Naive thymus-derived CD4-positive, alpha-beta T cell (primary cell): ENCODE results near the gene CPXM2. TPM values are rescaled to one million over a fixed set of nuclear protein-coding genes. Genes with fewer than 3 reads are reported as not detected.

Experiments
- ATAC-seq: fragments of 150-1000 bp; cut with Tn5 transposase; 2 replicates; pipeline ENCODE4 v1.10.0; 2021; ENCODE audit warnings: mild to moderate bottlenecking, moderate library complexity
- CTCF ChIA-PET: fragments of 350-600 bp; sonication (Branson Sonifier 250); formaldehyde crosslinking; loops from one replicate; lab custom pipeline; 2021; ENCODE audit warnings: antibody characterized with exemption; lab: Charles Lee
- POLR2A ChIA-PET: fragments of 350-600 bp; sonication (Branson Sonifier 250); formaldehyde crosslinking; loops from one replicate; lab custom pipeline; 2021; ENCODE audit warnings: antibody characterized with exemption, inconsistent platforms; lab: Charles Lee
- DNase-seq, 9 donors: peaks; one replicate each; pipeline versions ENCODE4 v3.0.0 to v3.0.0-alpha.2; 2020 to 2022; ENCODE audit warnings: mixed read lengths in 1 of 9
- H3K27ac ChIP-seq: one replicate; pipeline ENCODE4 v1.7.0; 2013; ENCODE audit warnings: mild to moderate bottlenecking, low read depth, low read length, moderate library complexity
- H3K27me3 ChIP-seq, 2 donors: one replicate each; pipeline ENCODE4 v1.7.0; 2013; ENCODE audit warnings: low read length in 2 of 2, mild to moderate bottlenecking in 2 of 2, moderate library complexity in 2 of 2; ENCODE audit not compliant: control insufficient read depth in 2 of 2, insufficient read depth in 2 of 2
- H3K36me3 ChIP-seq, 3 experiments: 1 replicate in 2 of 3; 2 replicates in 1 of 3; pipeline ENCODE4 v1.7.0; 2013; ENCODE audit warnings: low read length in 3 of 3, mild to moderate bottlenecking in 3 of 3, moderate library complexity in 1 of 3; ENCODE audit not compliant: insufficient read depth in 3 of 3, control insufficient read depth in 2 of 3
- H3K4me1 ChIP-seq, 2 donors: one replicate each; pipeline ENCODE4 v1.7.0; 2013; ENCODE audit warnings: low read length in 2 of 2, mild to moderate bottlenecking in 2 of 2, moderate library complexity in 1 of 2; ENCODE audit not compliant: control insufficient read depth in 2 of 2, insufficient read depth in 2 of 2
- H3K4me3 ChIP-seq: 2 replicates; pipeline ENCODE4 v1.7.0; 2013; ENCODE audit warnings: mild to moderate bottlenecking, low read length
- H3K9me3 ChIP-seq, 3 experiments: 1 replicate in 2 of 3; 2 replicates in 1 of 3; pipeline ENCODE4 v1.7.0; 2013; ENCODE audit warnings: low read length in 3 of 3; ENCODE audit not compliant: control insufficient read depth in 2 of 3
- H3K27ac Mint-ChIP-seq, 9 donors: one replicate each; pipeline ENCODE4 v1.8.0; 2020 to 2022; ENCODE audit warnings: mixed read lengths in 9 of 9, mild to moderate bottlenecking in 8 of 9, moderate library complexity in 5 of 9, inconsistent platforms in 2 of 9
- H3K27me3 Mint-ChIP-seq, 5 donors: one replicate each; pipeline ENCODE4 v1.8.0; 2021 to 2022; ENCODE audit warnings: mixed read lengths in 5 of 5, mild to moderate bottlenecking in 1 of 5
- H3K36me3 Mint-ChIP-seq, 5 donors: one replicate each; pipeline ENCODE4 v1.8.0; 2020 to 2022; ENCODE audit warnings: mixed read lengths in 5 of 5, mild to moderate bottlenecking in 3 of 5, inconsistent platforms in 1 of 5
- H3K4me1 Mint-ChIP-seq, 7 donors: one replicate each; pipeline ENCODE4 v1.8.0; 2020 to 2022; ENCODE audit warnings: mixed read lengths in 7 of 7, mild to moderate bottlenecking in 3 of 7, inconsistent platforms in 1 of 7
- H3K4me3 Mint-ChIP-seq, 10 donors: one replicate each; pipeline ENCODE4 v1.8.0; 2020 to 2022; ENCODE audit warnings: mild to moderate bottlenecking in 10 of 10, mixed read lengths in 10 of 10, moderate library complexity in 6 of 10, inconsistent platforms in 2 of 10
- H3K9me3 Mint-ChIP-seq, 11 donors: one replicate each; pipeline ENCODE4 v1.8.0; 2020 to 2022; ENCODE audit warnings: mixed read lengths in 11 of 11, mild to moderate bottlenecking in 4 of 11, inconsistent platforms in 1 of 11, moderate library complexity in 1 of 11
- intact Hi-C, 2 donors: fragments of 100-400 bp; cut with micrococcal nuclease; formaldehyde crosslinking; loops; one replicate each; pipeline ENCODE4 v1.15.1; 2023
- polyA plus RNA-seq, 2 donors: library from polyadenylated mRNA; unstranded; fragments of 300-500 nt; fragmentation: Illumina TruSeq; gene quantifications; one replicate each; pipeline ENCODE4 v1.2.3, GENCODE V29; 2021
- total RNA-seq, 6 experiments: library from RNA in 5 of 6; stranded (reverse) in 5 of 6; gene quantifications; 1 replicate in 5 of 6; 2 replicates in 1 of 6; pipeline ENCODE4 v1.2.3 and lab custom pipeline; 2021 to 2026

The CPXM2 gene
- total and polyA plus RNA-seq, 7 experiments from 2014 or later, result not detected

DNA sequence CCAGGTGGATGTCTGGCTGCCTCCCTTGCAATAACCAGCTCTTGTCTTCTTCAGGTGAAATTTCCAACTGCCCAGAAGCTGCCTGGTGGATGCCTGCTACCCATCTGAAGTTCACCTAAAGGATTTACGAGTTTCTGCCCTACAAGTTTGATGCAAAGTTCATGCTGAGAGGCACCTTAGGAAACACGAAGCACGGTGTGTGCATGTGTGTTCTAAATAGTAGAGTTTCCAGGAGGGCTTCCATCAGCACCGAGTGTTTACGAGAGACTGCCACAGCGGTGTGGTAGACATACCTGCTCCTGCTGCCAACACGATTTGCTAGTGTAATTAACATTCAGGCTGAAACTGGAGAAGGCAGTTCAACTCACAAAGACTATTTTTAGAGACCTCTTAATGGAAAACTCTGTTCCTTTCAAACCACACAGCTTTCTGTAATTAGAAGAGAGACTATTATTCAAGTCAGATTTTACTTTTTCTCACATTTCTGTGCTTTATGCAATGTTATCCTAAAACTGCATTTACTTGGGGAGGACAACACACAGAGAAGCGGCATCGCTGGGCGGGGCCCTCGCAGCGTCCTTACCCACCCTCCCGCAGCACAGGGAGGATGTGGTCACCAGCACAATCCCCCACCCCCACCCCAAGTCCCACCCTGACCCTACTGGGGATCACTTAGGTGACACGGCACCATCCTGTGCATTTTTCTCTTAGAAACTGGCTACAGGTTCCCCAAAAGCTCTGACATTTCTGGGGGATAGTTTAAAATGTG is 15.5 kb upstream of the CPXM2 start:
- Histone ChIP-seq H3K27ac (no peak overlapping the region), H3K9me3 (no peaks in the 10 kb centered on the region), H3K36me3 (no peaks in the 10 kb centered on the region), H3K27me3 (no peaks in the 10 kb centered on the region), H3K4me3 (no peak overlapping the region), H3K4me1 (no peaks in the 10 kb centered on the region)
- ChIA-PET POLR2A (no interaction called here), CTCF (no interaction called here)
- Mint-ChIP-seq H3K4me1 (peaks cover 0 to 4% (median 0%) of the 10 kb centered on the region in 7 donors), H3K4me3 (no peak overlapping the region), H3K27ac (no peak overlapping the region), H3K9me3 (peaks cover 0 to 10% (median 0%) of the 10 kb centered on the region in 11 donors), H3K27me3 (peaks cover 4 to 49% (median 37%) of the 10 kb centered on the region in 5 donors), H3K36me3 (peaks cover 0 to 3% (median 0%) of the 10 kb centered on the region in 5 donors)
- no peak for ATAC-seq
- DNase-seq, result no peak
- intact Hi-C loops, result no loop called here

DNA sequence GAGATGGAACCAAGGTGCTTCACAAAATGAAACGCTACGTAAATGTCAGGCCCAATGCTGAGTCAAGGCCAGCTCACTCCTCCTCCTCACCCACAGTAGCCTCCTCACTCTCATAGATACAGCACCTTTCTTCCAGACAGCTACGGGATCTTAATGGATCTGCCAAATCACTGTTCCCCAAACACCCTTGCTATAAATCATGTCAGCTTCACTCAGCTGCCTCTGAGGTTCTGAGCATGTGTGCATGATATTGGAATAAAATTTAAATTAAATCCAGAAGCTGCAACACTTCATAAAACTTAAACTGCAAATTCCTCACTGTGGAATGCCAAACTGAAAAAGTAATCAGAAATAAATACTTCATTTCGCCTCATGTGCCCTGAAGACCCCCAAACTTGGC is 14.7 kb upstream of the CPXM2 start:
- ATAC-seq (no peak), DNase-seq (no peak)
- Mint-ChIP-seq H3K27ac (no peak overlapping the region), H3K27me3 (peaks cover 0 to 44% (median 32%) of the 10 kb centered on the region in 5 donors), H3K9me3 (peaks cover 0 to 10% (median 0%) of the 10 kb centered on the region in 11 donors), H3K4me1 (peaks cover 0 to 3% (median 0%) of the 10 kb centered on the region in 7 donors), H3K4me3 (no peak overlapping the region), H3K36me3 (peaks cover 0 to 3% (median 0%) of the 10 kb centered on the region in 5 donors)
- CTCF ChIA-PET, result no interaction called here
- Histone ChIP-seq H3K4me1 (no peaks in the 10 kb centered on the region), H3K27ac (no peak overlapping the region), H3K9me3 (no peaks in the 10 kb centered on the region), H3K27me3 (no peaks in the 10 kb centered on the region), H3K36me3 (no peaks in the 10 kb centered on the region), H3K4me3 (no peak overlapping the region)
- POLR2A ChIA-PET, result no interaction called here
- intact Hi-C loops, result no loop called here

DNA sequence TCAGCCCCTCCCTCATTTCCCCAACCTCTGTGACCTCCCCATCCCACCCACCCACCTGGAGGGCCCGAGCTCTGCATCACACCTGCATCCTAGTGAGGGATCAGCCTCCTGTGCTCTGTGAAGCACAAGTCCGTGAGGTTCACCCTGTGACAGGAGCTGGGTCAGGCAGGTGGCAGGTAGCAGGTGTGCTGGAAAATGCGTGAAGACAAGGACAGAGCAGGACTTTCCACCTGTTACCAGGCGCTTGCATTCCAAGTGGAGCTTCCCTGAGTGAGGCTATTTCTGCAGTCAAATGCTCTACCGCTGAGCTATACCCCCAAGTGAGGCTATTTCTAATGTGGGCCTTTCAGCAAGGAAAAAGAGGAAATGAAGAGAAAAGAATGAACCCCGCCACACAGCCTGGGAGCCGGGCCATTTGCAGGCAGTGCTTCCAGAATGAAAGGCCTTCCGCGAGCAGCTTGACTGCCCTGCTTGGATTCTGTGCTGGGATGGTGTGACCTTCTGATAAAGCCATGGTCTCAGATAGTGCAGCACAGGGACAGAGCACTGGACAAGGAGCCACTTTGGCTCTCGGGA is 13.3 kb upstream of the CPXM2 start:
- H3K36me3 ChIP-seq, result no peaks in the 10 kb centered on the region
- H3K27me3 ChIP-seq, result no peaks in the 10 kb centered on the region
- Mint-ChIP-seq H3K9me3 (peaks cover 0 to 10% (median under 1%) of the 10 kb centered on the region in 11 donors), H3K27me3 (peaks cover 0 to 30% (median 18%) of the 10 kb centered on the region in 5 donors), H3K4me1 (peaks cover 0 to 3% (median 0%) of the 10 kb centered on the region in 7 donors), H3K36me3 (no peaks in the 10 kb centered on the region), H3K4me3 (no peak overlapping the region), H3K27ac (no peak overlapping the region)
- H3K4me3 ChIP-seq, result no peak overlapping the region
- DNase-seq (no peak), ATAC-seq (no peak)
- no peak overlapping the region for H3K27ac ChIP-seq
- no peaks in the 10 kb centered on the region for H3K9me3 ChIP-seq
- no peaks in the 10 kb centered on the region for H3K4me1 ChIP-seq
- intact Hi-C loops, result no loop called here
- CTCF ChIA-PET, result interaction anchor here (1.0 kb wide), 1 partner anchor 9 kb away, joined by 3 read pairs; no protein-coding TSS in a partner anchor
- POLR2A ChIA-PET, result no interaction called here

DNA sequence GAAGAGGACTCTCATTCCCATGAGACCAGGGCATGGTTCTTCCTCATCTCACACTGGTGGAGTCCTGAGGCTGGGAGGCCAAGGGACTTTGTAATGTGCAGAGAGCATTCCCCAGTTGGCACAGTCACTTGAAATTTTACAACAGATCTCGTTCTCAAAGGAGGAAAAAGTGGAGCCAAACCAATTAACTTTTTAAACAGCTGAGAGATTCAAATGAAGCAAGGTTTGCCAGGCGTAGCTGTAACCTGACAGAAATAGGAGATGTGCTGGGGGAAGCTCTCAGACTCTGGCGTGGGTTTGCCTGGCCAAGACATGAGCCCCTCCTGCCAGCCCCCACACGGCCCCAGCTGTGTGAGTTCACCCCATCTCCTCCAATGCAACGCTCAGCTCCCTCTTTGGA is 12.0 kb upstream of the CPXM2 start:
- no peak overlapping the region for H3K4me3 Mint-ChIP-seq
- Histone ChIP-seq H3K4me3 (no peak overlapping the region), H3K9me3 (no peaks in the 10 kb centered on the region), H3K36me3 (no peaks in the 10 kb centered on the region), H3K27ac (no peak overlapping the region), H3K4me1 (no peaks in the 10 kb centered on the region), H3K27me3 (no peaks in the 10 kb centered on the region)
- H3K9me3 Mint-ChIP-seq, result peaks cover 0 to 17% (median 3%) of the 10 kb centered on the region in 11 donors
- CTCF ChIA-PET, result interaction anchor here (1.0 kb wide), 1 partner anchor 10 kb away, joined by 3 read pairs; no protein-coding TSS in a partner anchor
- H3K27me3 Mint-ChIP-seq, result peaks cover 0 to 32% (median 18%) of the 10 kb centered on the region in 5 donors
- H3K4me1 Mint-ChIP-seq, result peaks cover 0 to 5% (median 0%) of the 10 kb centered on the region in 7 donors
- DNase-seq (no peak), ATAC-seq (no peak)
- POLR2A ChIA-PET, result interaction anchor here (0.6 kb wide), 1 partner anchor 568 kb away, joined by 3 read pairs; no protein-coding TSS in a partner anchor
- no peaks in the 10 kb centered on the region for H3K36me3 Mint-ChIP-seq
- H3K27ac Mint-ChIP-seq, result no peak overlapping the region
- intact Hi-C loops, result no loop called here

DNA sequence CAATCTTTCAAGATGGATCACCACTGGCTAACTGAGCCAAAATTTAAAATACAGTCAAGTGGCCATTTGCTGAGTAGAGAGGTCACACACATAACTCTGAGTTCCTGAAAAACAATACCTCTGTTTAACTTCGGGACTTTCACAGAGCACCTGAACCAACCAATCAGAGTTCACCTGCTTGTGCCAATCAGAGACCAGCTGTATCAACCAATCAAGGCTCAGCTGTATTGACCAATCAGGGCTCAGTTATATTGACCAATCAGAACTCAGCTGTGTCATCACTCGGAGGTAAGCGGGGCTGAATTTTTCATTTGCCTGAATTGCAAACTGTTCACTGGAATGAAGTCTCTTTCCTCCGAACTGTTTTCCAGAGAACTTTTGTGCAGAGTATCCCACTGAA is 10.0 kb upstream of the CPXM2 start:
- Mint-ChIP-seq H3K4me1 (peaks cover 0 to 2% (median 0%) of the 10 kb centered on the region in 7 donors), H3K9me3 (peaks cover 0 to 17% (median 3%) of the 10 kb centered on the region in 11 donors), H3K27me3 (peaks cover 3 to 28% (median 12%) of the 10 kb centered on the region in 5 donors), H3K27ac (no peak overlapping the region), H3K36me3 (no peaks in the 10 kb centered on the region), H3K4me3 (no peak overlapping the region)
- ChIA-PET POLR2A (no interaction called here), CTCF (no interaction called here)
- no peak for DNase-seq
- Histone ChIP-seq H3K4me3 (no peak overlapping the region), H3K36me3 (no peaks in the 10 kb centered on the region), H3K27me3 (no peaks in the 10 kb centered on the region), H3K9me3 (no peaks in the 10 kb centered on the region), H3K4me1 (no peaks in the 10 kb centered on the region), H3K27ac (no peak overlapping the region)
- intact Hi-C loops, result no loop called here
- ATAC-seq, result no peak

DNA sequence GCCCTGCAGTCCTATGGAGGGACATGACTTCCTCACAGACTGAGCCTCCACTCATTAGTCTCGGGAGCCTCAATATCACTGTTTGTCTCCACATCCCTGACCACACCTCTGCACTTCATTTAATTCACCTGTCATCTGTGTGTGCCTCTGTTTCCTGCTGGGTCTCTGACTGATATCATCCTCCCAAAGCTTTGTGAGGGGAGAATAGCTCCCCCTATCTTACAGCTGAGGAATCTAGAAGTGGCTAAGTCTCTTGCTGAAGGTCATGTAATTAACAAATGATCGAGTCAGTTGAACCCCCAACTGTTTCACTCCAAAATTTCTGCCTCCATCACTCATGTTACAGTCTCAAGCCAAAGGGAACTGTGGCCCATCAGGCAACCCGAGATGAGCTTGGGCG is 5.5 kb upstream of the CPXM2 start:
- DNase-seq (no peak), ATAC-seq (no peak)
- Mint-ChIP-seq H3K9me3 (peaks cover 0 to 17% (median 3%) of the 10 kb centered on the region in 11 donors), H3K27ac (no peak overlapping the region), H3K36me3 (no peaks in the 10 kb centered on the region), H3K4me3 (no peak overlapping the region), H3K4me1 (peaks cover 0 to 2% (median 0%) of the 10 kb centered on the region in 7 donors), H3K27me3 (peaks cover 8 to 44% (median 19%) of the 10 kb centered on the region in 5 donors)
- Histone ChIP-seq H3K4me3 (no peak overlapping the region), H3K4me1 (no peaks in the 10 kb centered on the region), H3K27me3 (no peaks in the 10 kb centered on the region), H3K27ac (no peak overlapping the region), H3K9me3 (no peaks in the 10 kb centered on the region), H3K36me3 (no peaks in the 10 kb centered on the region)
- intact Hi-C loops, result no loop called here
- CTCF ChIA-PET, result no interaction called here
- POLR2A ChIA-PET, result no interaction called here
